Gastrocnemius medialis (tissue), 4 donors: Measurements from ENCODE around the gene SH2D4B. TPM values are rescaled to one million over a fixed set of nuclear protein-coding genes. Genes with fewer than 3 reads are reported as not detected.
A peak's percentile ranks its signal among the peaks of the same experiment; 100 is the strongest.
"Not testable (repeated sequence)": the region's sequence is repeated elsewhere in the genome, so short reads cannot be mapped to it uniquely, and the experiment has no call there.

ENCODE experiments used
- ATAC-seq, 2 donors: fragments of 150-250 bp; one replicate each; pipeline ENCODE4 v1.9.1; 2016
- DNase-seq, 2 donors: peaks; one replicate each; pipeline ENCODE4 v3.0.0-alpha.2; 2019
- H3K27ac ChIP-seq, 4 donors: fragments of 200-600 bp; sonication (generic); 1 replicate in 1 of 4; 2 replicates in 3 of 4; pipeline ENCODE4 v1.5.1; 2016 to 2018; ENCODE audit warnings: mild to moderate bottlenecking in 2 of 4, moderate library complexity in 1 of 4
- H3K27me3 ChIP-seq, 3 donors: fragments of 200-600 bp; sonication (generic) in 2 of 3; 1 replicate in 1 of 3; 2 replicates in 2 of 3; pipeline versions ENCODE4 v1.5.1 to v1.6.0; 2016 to 2019; ENCODE audit warnings: mild to moderate bottlenecking in 1 of 3, moderate library complexity in 1 of 3
- H3K36me3 ChIP-seq, 2 donors: fragments of 200-600 bp; sonication (generic) in 1 of 2; one replicate each; pipeline ENCODE4 v1.5.1; 2017 to 2018
- H3K4me1 ChIP-seq, 2 donors: fragments of 200-600 bp; sonication (generic) in 1 of 2; one replicate each; pipeline ENCODE4 v1.5.1; 2016 to 2017; ENCODE audit warnings: mild to moderate bottlenecking in 2 of 2
- H3K4me3 ChIP-seq, 4 donors: fragments of 200-600 bp; sonication (generic) in 3 of 4; 1 replicate in 1 of 4; 2 replicates in 3 of 4; pipeline ENCODE4 v1.5.1; 2016 to 2019; ENCODE audit warnings: mild to moderate bottlenecking in 2 of 4
- H3K9me3 ChIP-seq, 3 donors: fragments of 200-600 bp; sonication (generic) in 2 of 3; 1 replicate in 1 of 3; 2 replicates in 2 of 3; pipeline ENCODE4 v1.5.1; 2016 to 2019
- CTCF ChIP-seq, 5 experiments: fragments of 450-650 bp in 3 of 5; fragments of 200-600 bp in 2 of 5; sonication (generic) in 2 of 5; IDR thresholded peaks in 4 of 5; conservative IDR thresholded peaks in 1 of 5; 1 replicate in 4 of 5; 2 replicates in 1 of 5; pipeline ENCODE4 v1.5.1; 2016 to 2019; ENCODE audit warnings: antibody characterized with exemption in 5 of 5, mild to moderate bottlenecking in 3 of 5, moderate library complexity in 3 of 5
- POLR2A ChIP-seq, 2 donors: fragments of 450-650 bp; IDR thresholded peaks; one replicate each; pipeline ENCODE4 v1.6.1; 2017; ENCODE audit warnings: antibody characterized with exemption in 2 of 2, mild to moderate bottlenecking in 2 of 2, moderate library complexity in 2 of 2
- in situ Hi-C, 4 donors: fragments of 200-750 bp; cut with MboI; loops; one replicate each; pipeline versions ENCODE4 v1.15.0 to v1.8.0; 2017; ENCODE audit warnings: low sequenced_read_pairs in 4 of 4
- intact Hi-C: fragments of 100-400 bp; cut with DNase I; formaldehyde crosslinking; loops from one replicate; pipeline ENCODE4 v1.15.1; 2023; ENCODE audit warnings: low total_unique reads
- total RNA-seq, 4 donors: library from RNA; depleted of rRNA; stranded (reverse); fragments of >200 nt; gene quantifications; one replicate each; pipeline versions ENCODE4 v1.1.0 to v1.2.3, GENCODE V29; 2016

SH2D4B gene
- total RNA-seq, 4 donors from 2014 or later = not detected

DNA sequence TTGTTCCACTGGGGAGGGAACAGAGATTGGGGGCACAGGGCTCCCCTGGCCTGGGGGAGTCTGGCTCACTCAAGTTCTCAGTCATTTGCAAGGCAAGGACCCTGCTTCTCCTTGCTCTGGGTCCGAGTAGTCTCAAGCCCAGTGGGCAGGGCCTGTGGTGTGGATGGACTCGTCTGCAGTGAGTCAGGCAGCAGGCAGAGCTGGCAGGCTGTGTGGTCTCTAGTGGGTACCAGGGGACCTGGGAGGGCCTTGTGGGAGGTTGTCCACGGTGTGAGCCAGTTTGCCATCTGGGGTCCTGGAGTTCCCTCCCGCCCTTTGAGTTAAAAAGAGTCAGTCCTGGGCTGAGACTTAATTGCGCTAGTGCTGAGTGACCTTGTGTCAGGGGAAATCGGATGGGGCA lies 8.8 kb upstream of the SH2D4B start:
- DNase-seq (no peak), ATAC-seq (no peak)
- Histone ChIP-seq H3K27me3 (no peaks in the 10 kb centered on the region), H3K27ac (peak overlapping the region in 3 of 4 donors; percentile 46 to 57 (median 46)), H3K4me3 (no peak overlapping the region), H3K36me3 (no peaks in the 10 kb centered on the region), H3K9me3 (no peaks in the 10 kb centered on the region), H3K4me1 (peaks cover 0 to 5% of the 10 kb centered on the region in 2 donors)
- in situ Hi-C loops (no loop called here), intact Hi-C loops (no loop called here)
- no peak for TF ChIP-seq CTCF (IDR thresholded peaks at IDR 0.05 in 4 of 5, conservative IDR thresholded peaks at IDR 0.05 in 1 of 5)
- no peak for TF ChIP-seq POLR2A (IDR thresholded peaks at IDR 0.05)

DNA sequence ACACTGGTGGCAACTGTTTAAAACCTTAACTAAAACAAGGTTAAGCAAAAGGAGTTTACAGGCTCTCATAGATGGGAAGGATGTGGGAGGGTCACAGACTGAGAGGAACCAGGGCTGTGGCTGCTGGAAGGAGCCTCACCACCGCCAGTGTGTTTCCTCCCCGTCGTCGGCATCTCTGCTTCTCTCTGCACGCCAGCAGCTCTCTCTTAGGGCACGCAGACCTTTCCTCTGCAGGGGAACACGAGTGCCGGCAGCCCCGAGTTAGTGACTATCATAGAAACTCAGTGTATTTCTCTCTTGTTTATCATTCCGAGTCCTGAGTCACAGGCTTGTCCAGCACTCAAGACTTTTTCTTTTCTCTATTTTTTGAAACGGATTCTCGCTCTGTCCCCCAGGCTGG lies 8.1 kb upstream of the SH2D4B start:
- H3K9me3 ChIP-seq = no peaks in the 10 kb centered on the region
- intact Hi-C loops = no loop called here
- H3K4me3 ChIP-seq = no peak overlapping the region
- H3K4me1 ChIP-seq = peaks cover 0 to 5% of the 10 kb centered on the region in 2 donors
- no peak for DNase-seq
- no peaks in the 10 kb centered on the region for H3K27me3 ChIP-seq
- H3K36me3 ChIP-seq = no peaks in the 10 kb centered on the region
- in situ Hi-C loops = no loop called here
- ATAC-seq = peak; percentile 27 to 45
- peak overlapping the region in 3 of 4 donors; percentile 46 to 57 (median 46) for H3K27ac ChIP-seq
- no peak for TF ChIP-seq POLR2A (IDR thresholded peaks at IDR 0.05)
- no peak for TF ChIP-seq CTCF (IDR thresholded peaks at IDR 0.05 in 4 of 5, conservative IDR thresholded peaks at IDR 0.05 in 1 of 5)

- no peaks in the 10 kb centered on the region for H3K9me3 ChIP-seq
- no peaks in the 10 kb centered on the region for H3K36me3 ChIP-seq
- DNase-seq (no peak), ATAC-seq (no peak)
- peak overlapping the region in 3 of 4 donors; percentile 31 to 57 (median 46) for H3K27ac ChIP-seq
- intact Hi-C loops (no loop called here), in situ Hi-C loops (no loop called here)
- no peaks in the 10 kb centered on the region for H3K27me3 ChIP-seq
- no peak overlapping the region for H3K4me3 ChIP-seq
- TF ChIP-seq POLR2A (IDR thresholded peaks at IDR 0.05) = no peak
- no peak for TF ChIP-seq CTCF (IDR thresholded peaks at IDR 0.05 in 4 of 5, conservative IDR thresholded peaks at IDR 0.05 in 1 of 5)
- peaks cover 0 to 5% of the 10 kb centered on the region in 2 donors for H3K4me1 ChIP-seq
These were observed 7.5 kb upstream of the SH2D4B start for GRCh38 chr10:80530251-80530650.

GRCh38 chr10:80530816-80531215 lies 6.9 kb upstream of the SH2D4B start:
- intact Hi-C loops = no loop called here
- Histone ChIP-seq H3K9me3 (no peaks in the 10 kb centered on the region), H3K27me3 (no peaks in the 10 kb centered on the region), H3K36me3 (no peaks in the 10 kb centered on the region), H3K4me3 (no peak overlapping the region), H3K27ac (peak overlapping the region in 1 of 4 donors; percentile 57), H3K4me1 (peaks cover 0 to 5% of the 10 kb centered on the region in 2 donors)
- in situ Hi-C loops = no loop called here
- DNase-seq (no peak), ATAC-seq (no peak)
- TF ChIP-seq CTCF (IDR thresholded peaks at IDR 0.05 in 4 of 5, conservative IDR thresholded peaks at IDR 0.05 in 1 of 5) (no peak), POLR2A (IDR thresholded peaks at IDR 0.05) (no peak)

DNA sequence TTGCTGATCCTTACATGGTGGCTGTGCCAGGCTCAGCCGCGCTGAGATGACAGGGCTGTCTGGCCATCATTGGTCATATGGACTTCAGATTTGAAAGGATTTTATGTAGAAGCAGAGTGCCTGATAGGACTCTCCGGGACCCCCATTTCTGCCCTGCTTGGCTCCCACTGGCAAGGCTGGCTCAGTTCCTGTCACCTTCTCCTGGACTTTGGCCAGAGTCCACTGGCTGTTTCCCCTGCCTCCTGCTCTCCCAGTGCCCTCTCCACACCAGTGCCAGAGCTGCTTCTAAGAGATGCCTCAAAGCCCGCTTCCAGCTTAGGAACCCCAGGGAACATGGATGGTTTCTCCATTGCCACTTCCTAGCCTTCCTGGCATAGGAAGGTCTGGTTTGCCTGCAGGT lies 5.1 kb upstream of the SH2D4B start:
- intact Hi-C loops = no loop called here
- TF ChIP-seq POLR2A (IDR thresholded peaks at IDR 0.05) = no peak
- no peak for TF ChIP-seq CTCF (IDR thresholded peaks at IDR 0.05 in 4 of 5, conservative IDR thresholded peaks at IDR 0.05 in 1 of 5)
- peaks cover 0 to 5% of the 10 kb centered on the region in 2 donors for H3K4me1 ChIP-seq

DNA sequence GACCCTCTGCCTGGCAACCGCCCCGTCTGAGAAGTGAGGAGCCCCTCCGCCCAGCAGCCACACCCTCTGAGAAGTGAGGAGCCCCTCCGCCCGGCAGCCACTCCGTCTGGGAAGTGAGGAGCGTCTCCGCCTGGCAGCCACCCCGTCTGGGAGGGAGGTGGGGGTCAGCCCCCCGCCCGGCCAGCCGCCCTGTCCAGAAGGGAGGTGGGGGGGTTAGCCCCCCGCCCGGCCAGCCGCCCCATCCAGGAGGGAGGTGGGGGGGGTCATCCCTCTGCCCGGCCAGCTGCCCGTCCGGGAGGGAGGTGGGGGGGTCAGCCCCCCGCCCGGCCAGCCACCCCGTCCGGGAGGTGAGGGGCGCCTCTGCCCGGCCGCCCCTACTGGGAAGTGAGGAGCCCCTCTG lies 3.6 kb upstream of the SH2D4B start:
- ATAC-seq, H3K27ac ChIP-seq, H3K9me3 ChIP-seq, H3K27me3 ChIP-seq, H3K4me1 ChIP-seq, H3K36me3 ChIP-seq, DNase-seq, H3K4me3 ChIP-seq, in situ Hi-C loops, intact Hi-C loops: not testable (repeated sequence)

More for the DNA sequence above, 5.1 kb upstream of the SH2D4B start:
- Histone ChIP-seq H3K4me3 (no peak overlapping the region), H3K9me3 (no peaks in the 10 kb centered on the region), H3K27ac (no peak overlapping the region), H3K27me3 (no peaks in the 10 kb centered on the region), H3K36me3 (no peaks in the 10 kb centered on the region)
- no peak for DNase-seq
- no peak for ATAC-seq
- in situ Hi-C loops = no loop called here

DNA sequence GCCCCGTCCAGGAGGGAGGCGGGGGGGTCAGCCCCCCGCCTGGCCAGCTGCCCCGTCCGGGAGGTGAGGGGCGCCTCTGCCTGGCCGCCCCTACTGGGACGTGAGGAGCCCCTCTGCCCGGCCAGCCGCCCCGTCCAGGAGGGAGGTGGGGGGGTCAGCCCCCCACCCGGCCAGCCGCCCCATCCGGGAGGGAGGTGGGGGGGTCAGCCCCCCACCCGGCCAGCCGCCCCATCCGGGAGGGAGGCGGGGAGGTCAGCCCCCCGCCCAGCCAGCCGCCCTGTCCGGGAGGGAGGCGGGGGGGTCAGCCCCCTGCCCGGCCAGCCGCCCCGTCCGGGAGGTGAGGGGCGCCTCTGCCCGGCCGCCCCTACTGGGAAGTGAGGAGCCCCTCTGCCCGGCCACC lies 3.1 kb upstream of the SH2D4B start:
- H3K4me1 ChIP-seq, intact Hi-C loops, in situ Hi-C loops, ATAC-seq, H3K36me3 ChIP-seq, H3K9me3 ChIP-seq, H3K4me3 ChIP-seq, H3K27ac ChIP-seq, DNase-seq, H3K27me3 ChIP-seq: not testable (repeated sequence)
